GM19328 (cell line): ENCODE results near the gene OTOGL.
"Not testable (repeated sequence)": the region's sequence is repeated elsewhere in the genome, so short reads cannot be mapped to it uniquely, and the experiment has no call there.

Experiments used
- ATAC-seq: cut with Tn5 transposase; IDR thresholded peaks from one replicate; pipeline ENCODE4 v1.9.1; 2021; ENCODE audit warnings: mild to moderate bottlenecking, moderate library complexity; ENCODE audit not compliant: unreplicated experiment

The OTOGL gene

GRCh38 chr12:80129895-80130530 lies 30.7 kb downstream of the OTOGL start:
- ATAC-seq, result no peak

GRCh38 chr12:80135624-80136023 lies 36.3 kb downstream of the OTOGL start:
- ATAC-seq, result no peak

- ATAC-seq, result no peak
Observed at GRCh38 chr12:80140005-80140404, 40.7 kb downstream of the OTOGL start.

GRCh38 chr12:80142640-80143039 lies 43.3 kb downstream of the OTOGL start:
- ATAC-seq, result no peak

GRCh38 chr12:80143537-80143936 lies 44.2 kb downstream of the OTOGL start:
- ATAC-seq, result no peak

DNA sequence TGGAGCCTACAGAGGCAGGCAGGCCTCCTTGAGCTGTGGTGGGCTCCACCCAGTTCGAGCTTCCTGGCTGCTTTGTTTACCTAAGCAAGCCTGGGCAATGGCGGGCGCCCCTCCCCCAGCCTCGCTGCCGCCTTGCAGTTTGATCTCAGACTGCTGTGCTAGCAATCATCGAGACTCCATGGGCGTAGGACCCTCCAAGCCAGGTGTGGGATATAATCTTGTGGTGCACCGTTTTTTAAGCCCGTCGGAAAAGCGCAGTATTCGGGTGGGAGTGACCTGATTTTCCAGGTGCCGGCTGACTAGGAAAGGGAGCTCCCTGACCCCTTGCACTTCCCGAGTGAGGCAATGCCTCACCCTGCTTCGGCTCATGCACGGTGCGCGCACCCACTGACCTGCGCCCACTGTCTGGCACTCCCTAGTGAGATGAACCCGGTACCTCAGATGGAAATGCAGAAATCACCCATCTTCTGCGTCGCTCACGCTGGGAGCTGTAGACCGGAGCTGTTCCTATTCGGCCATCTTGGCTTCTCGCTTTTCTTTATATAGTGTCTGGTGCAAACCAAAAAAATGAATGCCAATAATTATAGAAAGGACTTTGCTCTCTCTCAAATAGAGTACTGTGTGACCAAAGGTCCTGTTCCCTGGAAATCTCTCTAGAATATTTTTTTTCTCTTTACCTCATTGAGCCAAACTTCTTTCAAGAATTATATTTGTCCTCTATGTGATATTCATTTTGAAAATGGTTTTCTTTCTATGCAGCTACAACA lies 50.4 kb downstream of the OTOGL start:
- not testable (repeated sequence) for ATAC-seq

DNA sequence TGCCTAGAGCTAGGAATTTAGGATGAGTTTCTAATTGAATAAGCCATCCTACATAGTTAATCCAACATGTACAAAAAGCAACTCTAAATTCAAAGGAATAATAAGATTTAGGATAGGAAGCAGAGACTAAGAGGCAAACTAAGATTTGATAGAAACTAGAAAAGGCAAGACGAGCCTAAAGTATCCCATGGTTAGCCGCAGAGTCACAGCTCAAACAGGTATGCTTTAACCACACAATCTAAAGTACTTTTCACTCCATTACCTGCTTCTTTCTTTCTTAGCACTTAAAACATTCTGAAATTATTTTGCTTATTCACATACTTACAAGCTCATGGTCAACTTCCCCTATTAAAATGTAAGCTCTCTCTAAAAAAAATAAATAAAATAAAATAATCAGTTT lies 51.8 kb downstream of the OTOGL start:
- no peak for ATAC-seq

DNA sequence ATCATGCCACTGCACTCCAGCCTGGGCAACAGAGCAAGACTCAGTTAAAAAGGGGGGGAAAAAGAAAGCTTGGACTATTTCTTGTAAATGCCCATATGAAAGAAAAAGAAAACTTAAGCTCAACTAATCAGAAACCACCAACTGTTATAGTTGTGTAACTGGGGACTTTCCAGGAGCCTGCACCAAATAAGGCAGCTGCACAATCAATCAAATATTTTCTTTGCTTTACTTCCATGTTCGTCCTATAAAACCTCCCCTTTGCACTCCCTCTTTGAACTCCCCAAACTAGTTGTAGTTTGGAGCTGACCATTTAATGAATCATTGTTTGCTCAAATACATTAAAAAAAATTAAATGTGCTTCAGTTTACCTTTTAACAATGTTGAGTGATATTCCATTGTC lies 54.9 kb downstream of the OTOGL start:
- no peak for ATAC-seq

GRCh38 chr12:80156306-80156705 lies 57.0 kb downstream of the OTOGL start:
- ATAC-seq, result no peak

DNA sequence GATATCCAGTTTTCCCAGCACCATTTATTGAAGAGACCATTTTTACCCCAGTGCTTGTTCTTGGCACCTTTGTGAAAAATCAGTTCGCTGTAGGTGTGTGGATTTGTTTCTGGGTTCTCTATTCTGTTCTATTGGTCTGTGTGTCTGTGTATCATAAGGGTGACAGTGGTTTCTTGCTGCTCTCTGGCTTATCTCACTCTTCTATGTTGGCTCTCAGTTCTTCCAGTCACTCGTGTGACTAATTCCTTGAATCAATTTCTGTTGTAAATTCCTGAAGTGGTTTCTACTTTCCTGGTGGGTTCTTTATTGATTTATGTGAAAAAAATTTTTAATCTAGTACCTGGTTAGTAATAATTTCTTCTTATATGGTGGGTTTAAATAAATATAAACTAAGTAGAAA lies 58.3 kb downstream of the OTOGL start:
- ATAC-seq, result no peak

- no peak for ATAC-seq
Observed at GRCh38 chr12:80161612-80162011, 62.3 kb downstream of the OTOGL start.

DNA sequence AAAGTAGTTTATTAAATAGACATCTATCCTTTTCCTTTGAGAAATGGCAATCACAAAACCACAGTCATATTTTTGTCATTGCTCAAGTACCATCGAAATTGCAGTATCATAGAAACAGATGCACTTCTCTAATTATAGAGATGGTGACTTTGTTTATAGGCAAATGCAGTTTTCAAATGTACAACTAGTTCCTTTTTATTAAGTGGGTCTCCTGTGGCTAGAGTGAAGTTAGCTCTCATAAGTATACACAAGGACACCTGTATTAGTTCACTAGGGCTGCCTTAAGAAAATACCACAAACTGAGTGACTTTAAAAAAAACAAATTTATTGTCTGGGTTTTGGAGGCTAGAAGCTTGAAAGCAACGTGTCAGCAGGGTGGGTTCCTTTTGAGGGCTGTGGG lies 62.8 kb downstream of the OTOGL start:
- no peak for ATAC-seq

- ATAC-seq, result no peak
Observed at GRCh38 chr12:80165746-80166145, 66.4 kb downstream of the OTOGL start.

DNA sequence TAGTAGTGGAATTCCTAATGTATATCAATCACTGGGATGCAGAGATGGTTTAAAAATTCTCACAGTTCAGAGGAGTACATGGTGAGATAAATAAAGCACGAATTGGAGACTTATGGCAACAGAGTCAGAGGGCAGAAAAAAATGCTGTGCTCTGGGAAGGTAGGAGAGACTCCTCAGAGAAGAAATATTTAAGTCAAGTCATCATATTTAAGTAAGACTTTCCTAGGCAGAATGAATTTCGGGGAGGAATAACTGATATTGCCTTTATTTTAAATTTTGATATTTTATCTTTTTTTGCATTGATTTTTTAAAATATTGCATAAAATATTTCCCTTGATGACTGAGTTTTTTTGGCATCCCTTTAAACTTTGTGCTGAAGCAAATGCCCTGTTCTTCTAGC lies 67.4 kb downstream of the OTOGL start:
- ATAC-seq, result no peak

DNA sequence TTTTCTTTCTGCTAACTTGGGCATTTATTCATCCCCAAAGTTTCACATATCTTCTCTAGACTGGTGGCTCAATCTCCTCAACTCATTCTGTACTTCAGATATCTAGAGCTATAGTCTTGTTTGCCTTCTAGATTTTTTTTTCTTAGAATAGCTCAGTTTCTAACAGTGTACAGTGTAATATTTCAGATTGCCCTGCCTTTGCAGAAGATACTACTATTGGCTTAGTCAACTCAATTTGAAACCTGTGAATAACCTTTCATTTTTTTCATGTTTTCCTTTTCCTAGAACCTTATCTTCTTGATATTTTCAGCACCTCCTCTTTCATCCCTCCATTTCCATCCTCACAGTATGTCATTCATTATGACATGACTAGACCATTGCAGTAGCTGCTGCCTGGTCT lies 69.6 kb downstream of the OTOGL start:
- no peak for ATAC-seq

DNA sequence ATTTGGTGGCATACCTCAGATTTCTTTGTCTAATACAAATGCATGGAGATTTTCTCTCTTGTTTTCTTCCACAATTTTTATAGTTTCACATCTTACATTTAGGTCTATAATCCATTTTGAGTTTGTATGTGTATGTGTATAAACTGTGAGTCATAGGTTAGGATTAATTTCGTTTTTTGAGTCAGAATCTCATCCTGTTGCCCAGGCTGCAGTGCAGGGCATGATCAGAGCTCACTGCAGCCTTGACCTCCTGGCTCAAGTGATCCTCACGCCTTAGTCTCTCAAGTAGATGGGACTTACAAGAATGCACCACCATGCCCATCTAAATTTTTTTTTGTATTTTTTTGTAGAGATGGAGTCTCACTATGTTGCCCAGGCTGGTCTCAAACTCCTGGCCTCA lies 71.6 kb downstream of the OTOGL start:
- no peak for ATAC-seq

DNA sequence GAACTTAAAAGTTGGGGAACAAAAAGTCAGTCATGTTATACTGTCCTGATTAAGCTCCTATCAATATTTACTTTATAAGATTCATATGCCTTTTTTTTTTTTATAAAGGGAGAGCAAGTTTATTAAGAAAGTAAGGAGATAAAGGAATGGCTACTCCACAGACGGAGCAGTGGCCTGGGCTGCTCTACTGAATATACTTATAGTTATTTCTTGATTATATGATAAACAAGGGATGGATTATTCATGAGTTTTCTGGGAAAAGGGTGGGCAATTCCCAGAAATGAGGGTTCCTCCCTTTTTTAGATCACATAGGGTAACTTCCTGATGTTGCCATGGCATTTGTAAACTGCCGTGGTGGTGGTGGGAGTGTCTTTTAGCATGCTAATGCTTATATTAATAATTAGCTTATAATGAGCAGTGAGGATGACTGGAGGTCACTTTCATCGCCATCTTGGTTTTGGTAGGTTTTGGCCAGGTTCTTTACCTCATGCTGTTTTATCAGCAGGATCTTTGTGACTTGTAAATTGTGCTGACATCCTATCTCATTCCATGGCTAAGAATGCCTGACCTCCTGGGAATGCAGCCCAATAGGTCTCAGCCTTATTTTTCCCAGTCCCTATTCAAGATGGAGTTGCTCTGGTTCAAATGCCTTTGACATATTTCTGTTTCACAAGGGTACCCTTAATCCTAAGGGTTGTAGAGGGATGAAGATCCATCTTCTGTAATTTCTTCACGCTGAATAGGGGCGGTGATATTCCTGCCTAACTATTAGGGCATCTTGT lies 73.9 kb downstream of the OTOGL start:
- no peak for ATAC-seq

- no peak for ATAC-seq
Observed at GRCh38 chr12:80175307-80175930, 76.1 kb downstream of the OTOGL start.

DNA sequence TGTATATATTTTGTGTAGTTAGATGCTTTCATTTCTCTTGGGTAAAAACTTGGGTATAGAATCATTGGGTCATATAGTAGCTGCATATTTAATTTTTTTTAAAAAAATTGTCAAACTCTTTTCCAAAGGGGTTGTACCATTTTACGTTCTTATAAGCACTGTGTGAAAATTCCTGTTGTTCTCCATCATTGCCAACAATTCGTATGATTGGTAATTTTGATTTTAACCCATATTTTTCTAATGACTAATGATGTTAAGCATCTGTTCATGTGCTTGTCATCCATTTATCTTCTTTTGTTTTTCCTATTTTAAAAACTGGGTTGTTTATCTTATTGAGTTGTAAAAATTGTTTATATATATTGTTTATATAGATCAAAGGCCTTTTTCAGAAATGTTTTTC lies 77.4 kb downstream of the OTOGL start:
- ATAC-seq, result no peak

DNA sequence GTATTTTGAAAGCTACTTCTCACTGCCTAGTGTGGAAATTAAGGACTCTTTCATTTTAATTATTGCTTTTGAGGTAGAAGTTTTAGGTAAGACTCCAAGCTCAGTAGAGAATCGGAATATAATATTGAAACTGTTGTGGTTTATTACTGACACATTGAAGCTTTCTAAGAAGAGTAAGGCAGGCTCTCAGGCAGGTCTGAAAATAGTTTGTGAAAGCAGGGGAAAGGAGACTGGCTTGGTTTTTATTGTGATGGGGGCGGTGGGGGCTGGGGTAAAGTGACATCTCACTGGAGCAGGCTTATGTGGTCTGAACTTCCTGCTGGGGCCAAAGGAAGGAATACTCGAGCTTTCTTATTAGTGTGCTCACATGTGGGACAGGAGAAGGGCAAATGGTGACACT lies 79.5 kb downstream of the OTOGL start:
- no peak for ATAC-seq

GRCh38 chr12:80183939-80184338 lies 84.6 kb downstream of the OTOGL start:
- no peak for ATAC-seq

DNA sequence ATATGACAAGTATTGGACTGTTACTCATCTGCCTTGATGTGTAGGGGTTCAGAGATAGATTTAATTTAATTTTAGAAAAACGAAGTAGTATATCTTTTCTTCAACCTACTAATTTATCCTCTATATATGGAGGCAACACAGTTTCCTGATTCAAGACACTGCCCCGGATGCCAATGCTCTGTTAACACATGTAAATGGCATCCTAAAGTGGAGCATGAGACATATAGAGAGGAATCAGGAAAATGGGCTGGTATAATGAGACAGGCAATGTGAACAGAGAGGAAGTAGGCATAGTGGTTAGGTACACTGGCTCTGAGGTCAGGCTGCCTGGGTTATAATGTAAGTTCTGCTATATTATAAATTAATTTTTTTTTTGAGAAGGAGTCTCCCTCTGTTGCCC lies 85.6 kb downstream of the OTOGL start:
- no peak for ATAC-seq
